GM12891 (cell line): ENCODE measurements around the gene COL4A1.

Experiments
- POLR2A ChIP-seq: IDR thresholded peaks from 2 replicates; pipeline ENCODE4 v1.6.1; 2011; ENCODE audit warnings: low read depth, low read length, control low read depth
- POLR2AphosphoS5 ChIP-seq: IDR thresholded peaks from 2 replicates; pipeline ENCODE4 v1.6.1; 2011; ENCODE audit warnings: low read depth, low read length, control low read depth
- TAF1 ChIP-seq: IDR thresholded peaks from 2 replicates; pipeline ENCODE4 v1.6.1; 2011; ENCODE audit warnings: low read depth, low read length, control low read depth

GRCh38 chr13:110251193-110251819 is 55.7 kb downstream of the COL4A1 start:
- TF ChIP-seq POLR2A (no peak), POLR2AphosphoS5 (no peak), TAF1 (no peak)
